K562 (cell line): ENCODE data around the gene CHST8. TPM values are rescaled to one million over a fixed set of nuclear protein-coding genes. Genes with fewer than 3 reads are reported as not detected.

ENCODE experiments used
- ATAC-seq: fragments of 200-7000 bp; cut with Tn5 transposase; 3 replicates; pipeline ENCODE4 v1.9.1; 2020; ENCODE audit warnings: moderate library complexity
- BruUV-seq: library from RNA; stranded (reverse); fragments of 400-500 nt; replicated peaks from 2 replicates; lab custom pipeline; 2021; lab: Mats Ljungman, UMichigan
- CTCF ChIA-PET: fragments of 300-600 bp; formaldehyde crosslinking; extraction: SDS; loops from one replicate; lab custom pipeline; 2021; ENCODE audit warnings: low intra/inter-chr PET ratio; lab: Yijun Ruan, JAX
- POLR2A ChIA-PET: fragments of 300-600, 350-650 bp; sonication (Branson Sonifier 250); formaldehyde crosslinking; extraction: SDS; loops from one replicate; lab custom pipeline; 2021; ENCODE audit warnings: antibody characterized with exemption, inconsistent platforms; lab: Yijun Ruan, JAX
- DNase-seq, 4 experiments: peaks; one replicate each; pipeline versions ENCODE4 v3.0.0 to v3.0.0-alpha.2; 2011 to 2018; ENCODE audit warnings: low spot score in 3 of 4, mixed read lengths in 3 of 4; ENCODE audit errors: extremely low read depth in 1 of 4
- FAIRE-seq: peaks from 2 replicates; lab custom pipeline; 2011; peaks lifted over from hg19 to GRCh38; lab: Jason Lieb, UNC
- H2AFZ ChIP-seq: 2 replicates; pipeline ENCODE4 v1.6.0; 2011; ENCODE audit warnings: low read depth, low read length, control low read depth, inconsistent platforms
- H3K27ac ChIP-seq: fragments of 200-600 bp; 3 replicates; pipeline ENCODE4 v1.8.0; 2011; ENCODE audit warnings: low read depth, mild to moderate bottlenecking, control low read depth, inconsistent platforms, low read length, moderate library complexity, mixed read lengths; ENCODE audit errors: extremely low read depth
- H3K27me3 ChIP-seq, 2 experiments: fragments of 300-600 bp in 1 of 2; 2 replicates in 1 of 2; 3 replicates in 1 of 2; pipeline versions ENCODE4 v1.6.0 to v1.8.0; 2011; ENCODE audit warnings: inconsistent platforms in 2 of 2, low read length in 2 of 2, mild to moderate bottlenecking in 1 of 2, mixed read lengths in 1 of 2, moderate library complexity in 1 of 2; ENCODE audit not compliant: control insufficient read depth in 2 of 2, insufficient read depth in 2 of 2
- H3K36me3 ChIP-seq: fragments of 300-600 bp; 3 replicates; pipeline ENCODE4 v1.8.0; 2011; ENCODE audit warnings: mild to moderate bottlenecking, low read length, inconsistent platforms; ENCODE audit not compliant: control insufficient read depth, insufficient read depth
- H3K4me1 ChIP-seq, 2 experiments: fragments of 200-600 bp in 1 of 2; replicated peaks in 1 of 2; 2 replicates in 1 of 2; 3 replicates in 1 of 2; pipeline versions ENCODE4 v1.5.1 to v1.8.0; 2011; ENCODE audit warnings: inconsistent platforms in 2 of 2, low read length in 2 of 2, mild to moderate bottlenecking in 1 of 2, mixed read lengths in 1 of 2, moderate library complexity in 1 of 2; ENCODE audit not compliant: control insufficient read depth in 2 of 2, insufficient read depth in 2 of 2
- H3K4me2 ChIP-seq: 2 replicates; pipeline ENCODE4 v1.6.1; 2011; ENCODE audit warnings: low read length, control low read depth, inconsistent platforms, mixed read lengths; ENCODE audit not compliant: insufficient read depth
- H3K4me3 ChIP-seq: fragments of 200-600 bp; sonication (generic), shearing (Covaris generic); 2 replicates; pipeline ENCODE4 v1.5.1; 2016; ENCODE audit warnings: control low read depth, inconsistent platforms
- H3K79me2 ChIP-seq: fragments of 200-600 bp; 3 replicates; pipeline ENCODE4 v1.8.0; 2011; ENCODE audit warnings: low read length, inconsistent platforms; ENCODE audit not compliant: control insufficient read depth, insufficient read depth
- H3K9ac ChIP-seq, 2 experiments: 2 replicates each; pipeline versions ENCODE4 v1.6.0 to v1.6.1; 2011; ENCODE audit warnings: low read depth in 2 of 2, low read length in 2 of 2, control low read depth in 1 of 2, inconsistent platforms in 1 of 2, mild to moderate bottlenecking in 1 of 2, mixed read lengths in 1 of 2; ENCODE audit not compliant: insufficient read depth in 1 of 2
- H3K9me1 ChIP-seq: one replicate; pipeline ENCODE4 v1.6.0; 2011; ENCODE audit warnings: inconsistent platforms, mild to moderate bottlenecking, low read length, moderate library complexity; ENCODE audit not compliant: control insufficient read depth, insufficient read depth
- H3K9me3 ChIP-seq: replicated peaks from 2 replicates; pipeline ENCODE4 v1.5.1; 2011; ENCODE audit warnings: low read depth, low read length, inconsistent platforms; ENCODE audit not compliant: control insufficient read depth, insufficient read depth
- H4K20me1 ChIP-seq: replicated peaks from 2 replicates; pipeline ENCODE4 v1.6.1; 2011; ENCODE audit warnings: low read length, inconsistent platforms, mixed read lengths; ENCODE audit not compliant: control insufficient read depth, insufficient read depth
- EHMT2 ChIP-seq: fragments of 450-650 bp; IDR thresholded peaks from 2 replicates; pipeline ENCODE4 v1.6.1; 2018; ENCODE audit warnings: antibody characterized with exemption
- EZH2 ChIP-seq: IDR thresholded peaks from 2 replicates; pipeline ENCODE4 v1.6.1; 2012; ENCODE audit warnings: low read depth, mild to moderate bottlenecking, inconsistent platforms, low read length, borderline replicate concordance
- PML ChIP-seq: IDR thresholded peaks from 2 replicates; pipeline ENCODE4 v1.6.1; 2012; ENCODE audit warnings: low read length, inconsistent platforms
- RBM39 ChIP-seq: fragments of 200-400 bp; formaldehyde crosslinking; optimal IDR thresholded peaks from 2 replicates; pipeline ENCODE3; 2018; ENCODE audit warnings: low read depth, low read length
- SRSF1 ChIP-seq: fragments of 200-400 bp; formaldehyde crosslinking; IDR thresholded peaks from 2 replicates; pipeline ENCODE4 v1.6.1; 2017; ENCODE audit warnings: mild to moderate bottlenecking, low read depth, low read length, moderate library complexity
- STAG1 ChIP-seq: sonication (generic); formaldehyde crosslinking; IDR thresholded peaks from 2 replicates; pipeline ENCODE4 v1.5.0; 2020; ENCODE audit warnings: missing genetic modification reagents, borderline replicate concordance
- STAT5B ChIP-seq: fragments of 250-450 bp; sonication (Bioruptor Pico); IDR thresholded peaks from 2 replicates; pipeline ENCODE4 v1.8.0; 2021; ENCODE audit warnings: mild to moderate bottlenecking, inconsistent platforms
- YBX1 ChIP-seq: fragments of 450-650 bp; IDR thresholded peaks from 2 replicates; pipeline ENCODE4 v1.7.1; 2016; ENCODE audit warnings: mild to moderate bottlenecking
- ZNF282 ChIP-seq: sonication (generic); formaldehyde crosslinking; IDR thresholded peaks from 2 replicates; pipeline ENCODE4 v1.8.1; 2023; ENCODE audit warnings: missing genetic modification reagents
- ZNF584 ChIP-seq: fragments of 200-800 bp; sonication (Bioruptor generic); IDR thresholded peaks from 2 replicates; pipeline ENCODE4 v1.6.1; 2016; ENCODE audit warnings: low read depth, mild to moderate bottlenecking, missing genetic modification characterization, missing compliant biosample characterization
- WGBS: fragments of 100-300 bp; shearing (Covaris generic); methylation state at CpG from one replicate; pipeline ENCODE4 v1.1.6; 2016; ENCODE audit warnings: low coverage, mixed read lengths; ENCODE audit not compliant: insufficient coverage; ENCODE audit errors: missing lambda C conversion rate; 5-methylcytosine and 5-hydroxymethylcytosine counted together
- in situ Hi-C: fragments of 300-500 bp; cut with MboI; formaldehyde crosslinking; loops from 4 replicates; pipeline ENCODE4 v1.15.0; 2018; ENCODE audit warnings: inconsistent platforms, mixed read lengths
- intact Hi-C: fragments of 100-400 bp; cut with micrococcal nuclease; formaldehyde crosslinking; loops from 2 replicates; pipeline ENCODE4 v1.14.2; 2022
- polyA plus RNA-seq, 8 experiments: library from polyadenylated mRNA; depleted of rRNA in 4 of 8; stranded (reverse) in 5 of 8; unstranded in 3 of 8; fragments of >200 nt; fragmentation: Nextera tagmentation in 2 of 8; fragmentation: Illumina TruSeq in 1 of 8; extraction: Ambion mirVana in 2 of 8; extraction: Trizol in 1 of 8; gene quantifications; 2 replicates each; pipeline versions ENCODE4 v1.2.1 to v1.2.3, GENCODE V29; 2011 to 2014; ENCODE audit warnings: inconsistent platforms in 1 of 8, missing spikeins in 1 of 8
- total RNA-seq, 7 experiments: library from RNA; depleted of rRNA in 6 of 7; stranded (reverse); fragments of >200 nt in 6 of 7; fragmentation: Illumina TruSeq in 2 of 7; extraction: Trizol in 2 of 7; gene quantifications; 2 replicates each; pipeline versions ENCODE4 v1.2.1 to v1.2.3, GENCODE V29; 2011 to 2021; ENCODE audit warnings: low replicate concordance in 1 of 7
- TF ChIP-seq, protein P1 (sequence below): fragments of 200-800 bp; sonication (Bioruptor generic); IDR thresholded peaks from 2 replicates; pipeline ENCODE4 v1.6.1; 2017; ENCODE audit warnings: missing genetic modification characterization, missing compliant biosample characterization
- TF ChIP-seq, protein P2 (sequence below): sonication (generic); formaldehyde crosslinking; IDR thresholded peaks from 2 replicates; pipeline ENCODE4 v1.8.1; 2023; ENCODE audit warnings: mild to moderate bottlenecking, missing genetic modification reagents, moderate library complexity
- TF ChIP-seq, protein P3 (sequence below), 2 experiments: fragments of 450-650 bp; IDR thresholded peaks; 2 replicates each; pipeline ENCODE4 v1.6.1; 2018; ENCODE audit warnings: mild to moderate bottlenecking in 2 of 2, low read depth in 1 of 2; ENCODE audit not compliant: partially characterized antibody in 2 of 2

The CHST8 gene
- total and polyA plus RNA-seq, 9 of the 15 experiments (the other 6 are each of a cell fraction or from before 2014, with no cell fraction given) = 0.11 TPM; not detected in 8

DNA sequence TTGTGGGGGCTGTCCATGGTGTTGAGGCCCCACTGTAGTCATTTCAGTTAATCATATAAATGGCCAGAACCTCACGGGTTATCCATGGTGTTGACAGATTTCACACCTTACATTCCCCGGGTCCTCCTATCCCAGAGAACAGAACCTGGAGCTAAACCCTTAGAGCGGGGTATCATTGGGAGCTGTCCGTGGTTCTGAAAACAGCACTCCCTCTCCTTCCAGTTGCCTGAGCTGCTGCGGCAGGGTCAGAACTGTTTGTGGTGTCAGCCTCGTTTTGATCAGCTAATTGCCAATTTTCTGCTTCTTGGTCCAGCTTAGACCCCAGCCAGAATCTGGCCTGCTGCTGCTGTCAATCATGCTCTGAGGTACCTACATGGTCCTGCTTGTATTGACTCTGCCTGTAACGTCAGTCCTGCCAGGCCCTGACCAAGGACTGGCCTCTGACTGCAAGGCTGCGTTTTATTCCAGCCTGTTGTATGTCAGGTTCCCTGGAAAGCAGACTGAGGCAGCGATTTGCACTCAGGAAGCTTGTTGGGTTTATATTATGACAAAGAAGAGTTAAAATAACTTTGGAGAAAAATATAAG lies 119.2 kb downstream of the CHST8 start:
- H3K27ac ChIP-seq = no peak overlapping the region
- peak; percentile 81 for ATAC-seq
- intact Hi-C loops (no loop called here), in situ Hi-C loops (no loop called here)
- H3K9ac ChIP-seq = no peak overlapping the region
- FAIRE-seq = peak; percentile 69
- BruUV-seq = no TSS peak
- no peaks in the 10 kb centered on the region for H3K79me2 ChIP-seq
- H3K9me1 ChIP-seq = peaks cover 4% of the 10 kb centered on the region
- no peaks in the 10 kb centered on the region for H3K9me3 ChIP-seq
- no peak overlapping the region for H3K4me3 ChIP-seq
- no peaks in the 10 kb centered on the region for H3K4me1 ChIP-seq
- peak; percentile 60 to 74 (median 66) for DNase-seq
- ChIA-PET CTCF (no interaction called here), POLR2A (no interaction called here)
- peaks cover 0 to 9% of the 10 kb centered on the region in 2 experiments; a peak in 3 of 5 replicates for H3K27me3 ChIP-seq
- no peak overlapping the region for H3K4me2 ChIP-seq
- 3% methylated on average over 9 of the region's 9 CpGs for WGBS
- no peaks in the 10 kb centered on the region for H3K36me3 ChIP-seq
- H2AFZ ChIP-seq = no peak overlapping the region
- H4K20me1 ChIP-seq = peaks cover 12% of the 10 kb centered on the region
- no peak for TF ChIP-seq ZNF282 (CRISPR knock-in tag)
- no peak for TF ChIP-seq STAT5B (CRISPR knock-in tag)
- TF ChIP-seq, protein P1, sequence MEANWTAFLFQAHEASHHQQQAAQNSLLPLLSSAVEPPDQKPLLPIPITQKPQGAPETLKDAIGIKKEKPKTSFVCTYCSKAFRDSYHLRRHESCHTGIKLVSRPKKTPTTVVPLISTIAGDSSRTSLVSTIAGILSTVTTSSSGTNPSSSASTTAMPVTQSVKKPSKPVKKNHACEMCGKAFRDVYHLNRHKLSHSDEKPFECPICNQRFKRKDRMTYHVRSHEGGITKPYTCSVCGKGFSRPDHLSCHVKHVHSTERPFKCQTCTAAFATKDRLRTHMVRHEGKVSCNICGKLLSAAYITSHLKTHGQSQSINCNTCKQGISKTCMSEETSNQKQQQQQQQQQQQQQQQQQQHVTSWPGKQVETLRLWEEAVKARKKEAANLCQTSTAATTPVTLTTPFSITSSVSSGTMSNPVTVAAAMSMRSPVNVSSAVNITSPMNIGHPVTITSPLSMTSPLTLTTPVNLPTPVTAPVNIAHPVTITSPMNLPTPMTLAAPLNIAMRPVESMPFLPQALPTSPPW (CRISPR knock-in tag) = peak; percentile 31; the same call in 1 of the 2 replicates
- no peak for TF ChIP-seq EZH2
- TF ChIP-seq, protein P2, sequence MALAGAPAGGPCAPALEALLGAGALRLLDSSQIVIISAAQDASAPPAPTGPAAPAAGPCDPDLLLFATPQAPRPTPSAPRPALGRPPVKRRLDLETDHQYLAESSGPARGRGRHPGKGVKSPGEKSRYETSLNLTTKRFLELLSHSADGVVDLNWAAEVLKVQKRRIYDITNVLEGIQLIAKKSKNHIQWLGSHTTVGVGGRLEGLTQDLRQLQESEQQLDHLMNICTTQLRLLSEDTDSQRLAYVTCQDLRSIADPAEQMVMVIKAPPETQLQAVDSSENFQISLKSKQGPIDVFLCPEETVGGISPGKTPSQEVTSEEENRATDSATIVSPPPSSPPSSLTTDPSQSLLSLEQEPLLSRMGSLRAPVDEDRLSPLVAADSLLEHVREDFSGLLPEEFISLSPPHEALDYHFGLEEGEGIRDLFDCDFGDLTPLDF (CRISPR knock-in tag) = no peak
- TF ChIP-seq RBM39 = no peak
- TF ChIP-seq SRSF1 = no peak
- TF ChIP-seq, protein P3, sequence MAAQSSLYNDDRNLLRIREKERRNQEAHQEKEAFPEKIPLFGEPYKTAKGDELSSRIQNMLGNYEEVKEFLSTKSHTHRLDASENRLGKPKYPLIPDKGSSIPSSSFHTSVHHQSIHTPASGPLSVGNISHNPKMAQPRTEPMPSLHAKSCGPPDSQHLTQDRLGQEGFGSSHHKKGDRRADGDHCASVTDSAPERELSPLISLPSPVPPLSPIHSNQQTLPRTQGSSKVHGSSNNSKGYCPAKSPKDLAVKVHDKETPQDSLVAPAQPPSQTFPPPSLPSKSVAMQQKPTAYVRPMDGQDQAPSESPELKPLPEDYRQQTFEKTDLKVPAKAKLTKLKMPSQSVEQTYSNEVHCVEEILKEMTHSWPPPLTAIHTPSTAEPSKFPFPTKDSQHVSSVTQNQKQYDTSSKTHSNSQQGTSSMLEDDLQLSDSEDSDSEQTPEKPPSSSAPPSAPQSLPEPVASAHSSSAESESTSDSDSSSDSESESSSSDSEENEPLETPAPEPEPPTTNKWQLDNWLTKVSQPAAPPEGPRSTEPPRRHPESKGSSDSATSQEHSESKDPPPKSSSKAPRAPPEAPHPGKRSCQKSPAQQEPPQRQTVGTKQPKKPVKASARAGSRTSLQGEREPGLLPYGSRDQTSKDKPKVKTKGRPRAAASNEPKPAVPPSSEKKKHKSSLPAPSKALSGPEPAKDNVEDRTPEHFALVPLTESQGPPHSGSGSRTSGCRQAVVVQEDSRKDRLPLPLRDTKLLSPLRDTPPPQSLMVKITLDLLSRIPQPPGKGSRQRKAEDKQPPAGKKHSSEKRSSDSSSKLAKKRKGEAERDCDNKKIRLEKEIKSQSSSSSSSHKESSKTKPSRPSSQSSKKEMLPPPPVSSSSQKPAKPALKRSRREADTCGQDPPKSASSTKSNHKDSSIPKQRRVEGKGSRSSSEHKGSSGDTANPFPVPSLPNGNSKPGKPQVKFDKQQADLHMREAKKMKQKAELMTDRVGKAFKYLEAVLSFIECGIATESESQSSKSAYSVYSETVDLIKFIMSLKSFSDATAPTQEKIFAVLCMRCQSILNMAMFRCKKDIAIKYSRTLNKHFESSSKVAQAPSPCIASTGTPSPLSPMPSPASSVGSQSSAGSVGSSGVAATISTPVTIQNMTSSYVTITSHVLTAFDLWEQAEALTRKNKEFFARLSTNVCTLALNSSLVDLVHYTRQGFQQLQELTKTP (IDR thresholded peaks at IDR 0.05; ENCODE audit: low read depth in 1 of 2, partially characterized antibody in 2 of 2) = peak in 1 of 2 experiments; percentile 83
- TF ChIP-seq EHMT2 = peak; percentile 98
- TF ChIP-seq YBX1 = no peak
- TF ChIP-seq STAG1 (CRISPR knock-in tag) = peak; percentile 20; the same call in 1 of the 2 replicates
- TF ChIP-seq ZNF584 = peak; percentile 36; the same call in 1 of the 2 replicates
- TF ChIP-seq PML = no peak
